H1 (cell line): ENCODE measurements around the gene TMCC3. TPM values are rescaled to one million over a fixed set of nuclear protein-coding genes. Genes with fewer than 3 reads are reported as not detected.

Source experiments
- CTCF ChIA-PET: fragments of 300-600 bp; sonication (Branson Sonifier 250); formaldehyde crosslinking; loops from one replicate; lab custom pipeline; 2021; ENCODE audit not compliant: partially characterized antibody; lab: Charles Lee
- POLR2A ChIA-PET: fragments of 300-600 bp; sonication (Branson Sonifier 250); formaldehyde crosslinking; loops from one replicate; lab custom pipeline; 2021; ENCODE audit warnings: inconsistent platforms; ENCODE audit not compliant: partially characterized antibody; lab: Charles Lee
- DNase-seq, 2 experiments: peaks; one replicate each; pipeline versions ENCODE4 v3.0.0 to v3.0.0-alpha.2; 2010 to 2022; ENCODE audit warnings: low spot score in 2 of 2, low read depth in 1 of 2, mixed read lengths in 1 of 2
- FAIRE-seq: peaks from 2 replicates; lab custom pipeline; 2011; peaks lifted over from hg19 to GRCh38; lab: Jason Lieb, UNC
- H2AFZ ChIP-seq: 2 replicates; pipeline ENCODE4 v1.8.1; 2012; ENCODE audit warnings: low read length, inconsistent platforms
- H2AK5ac ChIP-seq: 2 replicates; pipeline ENCODE4 v1.6.1; 2013; ENCODE audit warnings: low read depth, low read length
- H2BK120ac ChIP-seq: replicated peaks from 2 replicates; pipeline ENCODE3; 2013; ENCODE audit warnings: low read depth, low read length, inconsistent platforms
- H2BK12ac ChIP-seq: 2 replicates; pipeline ENCODE4 v1.6.1; 2013; ENCODE audit warnings: low read depth, low read length
- H2BK15ac ChIP-seq: 2 replicates; pipeline ENCODE4 v1.6.1; 2013; ENCODE audit warnings: low read length
- H2BK20ac ChIP-seq: 2 replicates; pipeline ENCODE4 v1.6.1; 2013; ENCODE audit warnings: low read length
- H2BK5ac ChIP-seq: 2 replicates; pipeline ENCODE4 v1.6.1; 2013; ENCODE audit warnings: low read depth, low read length
- H3K14ac ChIP-seq: 2 replicates; pipeline ENCODE4 v1.6.1; 2013; ENCODE audit warnings: inconsistent platforms; ENCODE audit not compliant: insufficient read length
- H3K18ac ChIP-seq: 2 replicates; pipeline ENCODE4 v1.6.1; 2013; ENCODE audit warnings: low read length; ENCODE audit errors: extremely low read depth
- H3K23ac ChIP-seq: 2 replicates; pipeline ENCODE4 v1.6.1; 2013; ENCODE audit warnings: inconsistent platforms; ENCODE audit not compliant: insufficient read length
- H3K23me2 ChIP-seq: 2 replicates; pipeline ENCODE4 v1.6.1; 2013; ENCODE audit warnings: low read depth, low read length
- H3K27ac ChIP-seq: 2 replicates; pipeline ENCODE4 v1.6.1; 2011; ENCODE audit warnings: low read depth, low read length, inconsistent platforms
- H3K27me3 ChIP-seq, 4 experiments: replicated peaks in 1 of 4; 1 replicate in 1 of 4; 2 replicates in 3 of 4; pipeline versions ENCODE4 v1.6.1 to v1.8.1; 2011 to 2013; ENCODE audit warnings: low read length in 3 of 4, mild to moderate bottlenecking in 3 of 4, inconsistent platforms in 2 of 4, mixed read lengths in 2 of 4, moderate library complexity in 1 of 4; ENCODE audit not compliant: control insufficient read depth in 3 of 4, insufficient read depth in 3 of 4; ENCODE audit errors: extremely low read depth in 1 of 4
- H3K36me3 ChIP-seq, 4 experiments: 2 replicates each; pipeline versions ENCODE4 v1.6.1 to v1.8.1; 2011 to 2013; ENCODE audit warnings: mild to moderate bottlenecking in 4 of 4, low read length in 3 of 4, moderate library complexity in 2 of 4, control low read depth in 1 of 4, inconsistent platforms in 1 of 4; ENCODE audit not compliant: insufficient read depth in 4 of 4, control insufficient read depth in 2 of 4
- H3K4ac ChIP-seq: replicated peaks from 2 replicates; pipeline ENCODE3; 2013; ENCODE audit warnings: low read length, low read depth, mixed read lengths, inconsistent platforms; ENCODE audit not compliant: insufficient read length
- H3K4me1 ChIP-seq, 4 experiments: replicated peaks in 1 of 4; 1 replicate in 1 of 4; 2 replicates in 3 of 4; pipeline versions ENCODE4 v1.6.1 to v1.8.1; 2011 to 2013; ENCODE audit warnings: low read length in 3 of 4, inconsistent platforms in 2 of 4, mixed read lengths in 1 of 4; ENCODE audit not compliant: insufficient read depth in 4 of 4, control insufficient read depth in 3 of 4
- H3K4me2 ChIP-seq, 2 experiments: 2 replicates each; pipeline versions ENCODE4 v1.6.1 to v1.8.1; 2011 to 2013; ENCODE audit warnings: low read depth in 2 of 2, low read length in 2 of 2, control low read depth in 1 of 2, inconsistent platforms in 1 of 2, mild to moderate bottlenecking in 1 of 2; ENCODE audit not compliant: insufficient read depth in 1 of 2
- H3K4me3 ChIP-seq, 4 experiments: fragments of 200-600, 300-600 bp in 1 of 4; sonication (generic), shearing (Covaris generic), sonication (Bioruptor Twin) in 1 of 4; 2 replicates each; pipeline versions ENCODE4 v1.5.1 to v1.8.1; 2011 to 2016; ENCODE audit warnings: low read length in 4 of 4, low read depth in 3 of 4, control low read depth in 2 of 4, inconsistent platforms in 2 of 4, mild to moderate bottlenecking in 2 of 4, mixed read lengths in 1 of 4, moderate library complexity in 1 of 4; ENCODE audit not compliant: insufficient read depth in 2 of 4; ENCODE audit errors: extremely low read depth in 1 of 4
- H3K56ac ChIP-seq: replicated peaks from 2 replicates; pipeline ENCODE3; 2013; ENCODE audit warnings: low read depth, mild to moderate bottlenecking, mixed read lengths, low read length, inconsistent platforms; ENCODE audit not compliant: insufficient read length
- H3K79me1 ChIP-seq: 2 replicates; pipeline ENCODE4 v1.6.1; 2013; ENCODE audit warnings: low read depth, low read length, control low read depth
- H3K79me2 ChIP-seq, 2 experiments: 2 replicates each; pipeline versions ENCODE4 v1.6.1 to v1.8.1; 2012 to 2013; ENCODE audit warnings: low read length in 2 of 2, mild to moderate bottlenecking in 2 of 2, inconsistent platforms in 1 of 2; ENCODE audit not compliant: insufficient read depth in 2 of 2, control insufficient read depth in 1 of 2
- H3K9ac ChIP-seq, 4 experiments: replicated peaks in 1 of 4; 1 replicate in 1 of 4; 2 replicates in 3 of 4; pipeline versions ENCODE4 v1.6.1 to v1.8.1; 2011 to 2013; ENCODE audit warnings: low read depth in 3 of 4, low read length in 3 of 4, control low read depth in 2 of 4, mild to moderate bottlenecking in 2 of 4, moderate library complexity in 2 of 4, inconsistent platforms in 1 of 4; ENCODE audit errors: extremely low read depth in 1 of 4
- H3K9me3 ChIP-seq, 2 experiments: 2 replicates each; pipeline versions ENCODE4 v1.6.1 to v1.8.1; 2012 to 2013; ENCODE audit warnings: mild to moderate bottlenecking in 2 of 2, moderate library complexity in 2 of 2, control low read depth in 1 of 2, inconsistent platforms in 1 of 2, low read depth in 1 of 2, low read length in 1 of 2, mixed read lengths in 1 of 2; ENCODE audit not compliant: insufficient read depth in 2 of 2
- H4K20me1 ChIP-seq, 2 experiments: replicated peaks in 1 of 2; 2 replicates each; pipeline versions ENCODE3 to v1.8.1; 2011 to 2013; ENCODE audit warnings: inconsistent platforms in 2 of 2, low read length in 2 of 2, mild to moderate bottlenecking in 1 of 2; ENCODE audit not compliant: insufficient read depth in 2 of 2, control insufficient read depth in 1 of 2
- H4K5ac ChIP-seq: 2 replicates; pipeline ENCODE4 v1.6.1; 2013; ENCODE audit warnings: low read length, low read depth, mixed read lengths, inconsistent platforms; ENCODE audit not compliant: insufficient read length
- H4K8ac ChIP-seq: 2 replicates; pipeline ENCODE4 v1.8.0; 2013; ENCODE audit warnings: mild to moderate bottlenecking, moderate library complexity, low read length, inconsistent platforms; ENCODE audit not compliant: insufficient read depth; ENCODE audit errors: extremely low read depth
- H4K91ac ChIP-seq: replicated peaks from 2 replicates; pipeline ENCODE3; 2013; ENCODE audit warnings: low read length, mixed read lengths, inconsistent platforms; ENCODE audit not compliant: insufficient read length
- BACH1 ChIP-seq: IDR thresholded peaks from 2 replicates; pipeline ENCODE4 v1.6.1; 2012; ENCODE audit warnings: low read length, improper control_type of control experiment
- BRCA1 ChIP-seq: IDR thresholded peaks from 2 replicates; pipeline ENCODE4 v1.6.1; 2012; ENCODE audit warnings: low read depth, low read length, improper control_type of control experiment
- CREB1 ChIP-seq: IDR thresholded peaks from 2 replicates; pipeline ENCODE4 v1.6.1; 2012; ENCODE audit warnings: inconsistent platforms
- HDAC6 ChIP-seq: IDR thresholded peaks from one replicate; pipeline ENCODE4 v1.7.1; 2012; ENCODE audit warnings: low read depth, mild to moderate bottlenecking, inconsistent platforms, low read length, moderate library complexity
- KDM5A ChIP-seq: fragments of 200-600 bp; IDR thresholded peaks from 2 replicates; pipeline ENCODE4 v1.7.1; 2012; ENCODE audit warnings: mild to moderate bottlenecking, low read length, inconsistent platforms, mixed read lengths
- RBBP5 ChIP-seq: IDR thresholded peaks from 2 replicates; pipeline ENCODE4 v1.7.1; 2012; ENCODE audit warnings: low read depth, mild to moderate bottlenecking, inconsistent platforms, low read length, moderate library complexity, borderline replicate concordance
- SAP30 ChIP-seq: fragments of 300-600 bp; sonication (generic); IDR thresholded peaks from 2 replicates; pipeline ENCODE4 v1.7.1; 2012; ENCODE audit warnings: low read length, moderate library complexity, mild to moderate bottlenecking, inconsistent platforms; ENCODE audit not compliant: insufficient read depth, insufficient replicate concordance
- SIN3A ChIP-seq, 2 experiments: IDR thresholded peaks in 1 of 2; conservative IDR thresholded peaks in 1 of 2; 2 replicates each; pipeline ENCODE4 v1.6.1; 2011 to 2012; ENCODE audit warnings: low read length in 2 of 2, improper control_type of control experiment in 1 of 2, low read depth in 1 of 2, mild to moderate bottlenecking in 1 of 2
- WGBS, 2 experiments: shearing (Covaris generic) in 1 of 2; methylation state at CpG; one replicate each; pipeline versions ENCODE4 v1.1.6 to v1.1.7; 2013 to 2015; ENCODE audit warnings: low lambda C conversion rate in 2 of 2, mixed read lengths in 2 of 2, inconsistent platforms in 1 of 2, low coverage in 1 of 2, missing lambda C conversion rate in 1 of 2; ENCODE audit not compliant: insufficient replicate concordance in 2 of 2, insufficient coverage in 1 of 2, insufficient read length in 1 of 2; ENCODE audit errors: extremely low coverage in 1 of 2, missing lambda C conversion rate in 1 of 2; 5-methylcytosine and 5-hydroxymethylcytosine counted together
- polyA plus RNA-seq, 7 experiments: library from polyadenylated mRNA; depleted of rRNA in 3 of 7; stranded (reverse) in 5 of 7; unstranded in 2 of 7; fragments of >200 nt in 5 of 7; fragments of 200-250 nt in 2 of 7; gene quantifications; 1 replicate in 5 of 7; 2 replicates in 1 of 7; 4 replicates in 1 of 7; pipeline versions ENCODE4 v1.2.1 to v1.2.3, GENCODE V29; 2011 to 2013; ENCODE audit warnings: missing spikeins in 2 of 7, mixed read lengths in 2 of 7
- total RNA-seq: library from RNA; stranded (reverse); fragmentation: NEBNext Ultra II Directional; extraction: Animal tissue kit (Norgen Biotek cat#: 25700); gene quantifications from 2 replicates; pipeline ENCODE4 v1.2.1, GENCODE V29; 2021
- TF ChIP-seq, protein P1 (sequence below): IDR thresholded peaks from 2 replicates; pipeline ENCODE4 v1.6.1; 2012; ENCODE audit warnings: inconsistent platforms

Gene TMCC3
- total and polyA plus RNA-seq, 2 of the 8 experiments (the other 6 are each of a cell fraction or from before 2014, with no cell fraction given): 1.7 to 4.1 TPM

GRCh38 chr12:94634717-94635116, 15.6 kb downstream of the TMCC3 start:
- no peak overlapping the region for H4K91ac ChIP-seq
- no peaks in the 10 kb centered on the region for H3K9me3 ChIP-seq
- WGBS, 2 experiments: 87% methylated on average over 2 of the region's 2 CpGs; no CpG with 5 or more reads in 1 of the 2 experiments
- no peak overlapping the region for H3K23ac ChIP-seq
- no peaks in the 10 kb centered on the region for H3K36me3 ChIP-seq
- no peak overlapping the region for H3K56ac ChIP-seq
- no peak overlapping the region for H3K4me2 ChIP-seq
- no peak overlapping the region for H2BK5ac ChIP-seq
- no peak overlapping the region for H3K18ac ChIP-seq
- no peak overlapping the region for H3K4me3 ChIP-seq
- no peak overlapping the region for H4K5ac ChIP-seq
- H4K20me1 ChIP-seq: no peaks in the 10 kb centered on the region
- H3K9ac ChIP-seq: no peak overlapping the region
- H3K79me1 ChIP-seq: no peaks in the 10 kb centered on the region
- POLR2A ChIA-PET: no interaction called here
- H2BK20ac ChIP-seq: no peak overlapping the region
- H2BK12ac ChIP-seq: no peak overlapping the region
- no peaks in the 10 kb centered on the region for H3K27me3 ChIP-seq
- H2AFZ ChIP-seq: no peak overlapping the region
- H2BK15ac ChIP-seq: no peak overlapping the region
- H3K23me2 ChIP-seq: no peaks in the 10 kb centered on the region; the same call in 1 of the 2 replicates
- H3K27ac ChIP-seq: no peak overlapping the region
- H3K4ac ChIP-seq: no peak overlapping the region
- H3K79me2 ChIP-seq: no peaks in the 10 kb centered on the region
- H2BK120ac ChIP-seq: no peak overlapping the region
- H4K8ac ChIP-seq: no peak overlapping the region
- CTCF ChIA-PET: interaction anchor here (0.6 to 0.7 kb wide), 2 partner anchors 25 to 31 kb away, joined by 3 to 5 read pairs; no protein-coding TSS in a partner anchor
- no peak overlapping the region for H3K14ac ChIP-seq
- FAIRE-seq (no peak), DNase-seq (no peak)
- no peak overlapping the region for H2AK5ac ChIP-seq
- H3K4me1 ChIP-seq: peaks cover 0 to 3% (median 0%) of the 10 kb centered on the region in 4 experiments; a peak in 3 of 7 replicates
- TF ChIP-seq BACH1 (no peak), SAP30 (no peak), CREB1 (no peak), HDAC6 (no peak), SIN3A (conservative IDR thresholded peaks at IDR 0.05 in 1 of 2, IDR thresholded peaks at IDR 0.05 in 1 of 2; ENCODE audit: low read depth in 1 of 2, low read length in 2 of 2) (no peak), RBBP5 (no peak), BRCA1 (no peak), KDM5A (no peak)
- TF ChIP-seq, protein P1, sequence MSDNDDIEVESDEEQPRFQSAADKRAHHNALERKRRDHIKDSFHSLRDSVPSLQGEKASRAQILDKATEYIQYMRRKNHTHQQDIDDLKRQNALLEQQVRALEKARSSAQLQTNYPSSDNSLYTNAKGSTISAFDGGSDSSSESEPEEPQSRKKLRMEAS: no peak
